ENCODE results near the gene FURIN. TPM values are rescaled to one million over a fixed set of nuclear protein-coding genes. Genes with fewer than 3 reads are reported as not detected.
"Not testable (repeated sequence)": the region's sequence is repeated elsewhere in the genome, so short reads cannot be mapped to it uniquely, and the experiment has no call there.

Gene FURIN
- polyA plus RNA-seq, 2 donors: 21.0 to 22.3 TPM

DNA sequence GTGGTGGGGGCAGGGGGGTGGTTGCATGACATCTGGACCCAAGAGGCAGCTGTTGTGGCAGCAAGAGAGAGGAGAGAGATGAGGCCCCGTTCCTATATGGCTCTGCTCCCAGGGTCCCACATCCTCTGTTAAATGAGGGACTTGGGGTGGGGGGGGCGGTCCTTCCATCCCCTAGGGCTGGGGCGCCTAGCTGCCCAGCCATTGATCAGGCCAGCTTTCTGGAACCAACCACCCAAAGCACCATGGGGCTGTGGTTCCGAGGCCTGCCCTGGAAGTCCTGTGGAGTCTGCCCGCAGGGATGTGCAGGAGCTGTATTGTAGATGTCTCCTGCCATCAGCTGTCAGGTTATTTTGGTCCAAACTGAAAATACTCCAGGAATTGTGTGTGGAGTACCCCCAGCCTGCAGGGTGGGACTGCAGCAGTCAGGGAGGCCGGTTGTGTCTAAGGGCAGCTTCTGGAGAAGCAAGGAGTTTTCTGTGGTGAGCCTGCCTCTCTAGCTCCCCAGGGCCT lies 5.2 kb downstream of the FURIN start:
- peak overlapping the region in 1 of 2 donors; percentile 1 for H3K4me3 ChIP-seq (ENCODE audit: low read depth in 1 of 2, low read length in 2 of 2)
- no peaks in the 10 kb centered on the region for H3K27me3 ChIP-seq (ENCODE audit: control insufficient read depth in 1 of 2, insufficient read depth in 2 of 2, low read length in 2 of 2)
- peak overlapping the region in 1 of 2 donors; percentile 16 for H3K27ac ChIP-seq (ENCODE audit: low read depth in 2 of 2, low read length in 1 of 2)
- H3K4me1 ChIP-seq (ENCODE audit: control insufficient read depth in 2 of 2, insufficient read depth in 2 of 2, low read length in 1 of 2): peaks cover 11 to 19% of the 10 kb centered on the region in 2 donors
- H3K36me3 ChIP-seq (ENCODE audit: control insufficient read depth in 2 of 2, insufficient read depth in 2 of 2, low read length in 1 of 2): peaks cover 0 to 27% of the 10 kb centered on the region in 2 donors
- no peaks in the 10 kb centered on the region for H3K9me3 ChIP-seq (ENCODE audit: control insufficient read depth in 2 of 2, insufficient read depth in 1 of 2, low read depth in 1 of 2, low read length in 1 of 2)
- WGBS, 2 donors: 65 to 82% methylated on average over 6 of the region's 6 CpGs

DNA sequence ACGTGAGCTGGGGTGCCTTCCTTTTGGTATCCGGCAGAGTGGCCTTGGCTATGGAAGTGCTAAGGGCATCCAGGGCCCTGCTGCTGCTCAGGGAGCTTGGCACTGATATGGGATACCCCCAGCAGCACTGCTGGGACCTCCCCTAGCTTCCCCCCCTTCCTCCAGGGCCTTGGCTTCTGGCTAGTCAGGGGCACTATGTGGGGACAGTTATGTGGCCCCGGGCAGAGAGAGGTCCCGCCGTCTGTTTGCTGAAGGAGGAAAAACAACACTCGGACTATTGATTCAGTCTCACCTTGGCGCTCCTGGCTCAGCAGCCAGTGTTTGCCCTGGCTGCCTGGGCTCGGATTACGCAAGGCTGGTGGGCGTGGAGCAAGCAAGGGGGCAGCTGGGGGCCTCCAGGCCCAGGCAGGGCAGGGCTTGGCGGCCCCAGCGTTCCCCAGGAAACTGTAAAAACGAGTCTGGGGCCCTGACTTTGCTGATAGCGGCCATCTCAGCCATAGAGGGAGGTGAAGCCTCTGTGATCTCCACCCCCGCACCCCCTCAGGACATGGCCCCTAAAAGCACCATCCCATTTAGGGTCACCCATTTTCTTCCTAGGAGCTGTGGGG lies 5.7 kb downstream of the FURIN start:
- peaks cover 0 to 33% of the 10 kb centered on the region in 2 donors for H3K36me3 ChIP-seq (ENCODE audit: control insufficient read depth in 2 of 2, insufficient read depth in 2 of 2, low read length in 1 of 2)
- no peaks in the 10 kb centered on the region for H3K9me3 ChIP-seq (ENCODE audit: control insufficient read depth in 2 of 2, insufficient read depth in 1 of 2, low read depth in 1 of 2, low read length in 1 of 2)
- H3K27me3 ChIP-seq (ENCODE audit: control insufficient read depth in 1 of 2, insufficient read depth in 2 of 2, low read length in 2 of 2): no peaks in the 10 kb centered on the region
- WGBS, 2 donors: 46 to 49% methylated on average over 15 of the region's 15 CpGs
- peak overlapping the region in 1 of 2 donors; percentile 16 for H3K27ac ChIP-seq (ENCODE audit: low read depth in 2 of 2, low read length in 1 of 2)
- peaks cover 11 to 16% of the 10 kb centered on the region in 2 donors for H3K4me1 ChIP-seq (ENCODE audit: control insufficient read depth in 2 of 2, insufficient read depth in 2 of 2, low read length in 1 of 2)
- H3K4me3 ChIP-seq (ENCODE audit: low read depth in 1 of 2, low read length in 2 of 2): no peak overlapping the region

DNA sequence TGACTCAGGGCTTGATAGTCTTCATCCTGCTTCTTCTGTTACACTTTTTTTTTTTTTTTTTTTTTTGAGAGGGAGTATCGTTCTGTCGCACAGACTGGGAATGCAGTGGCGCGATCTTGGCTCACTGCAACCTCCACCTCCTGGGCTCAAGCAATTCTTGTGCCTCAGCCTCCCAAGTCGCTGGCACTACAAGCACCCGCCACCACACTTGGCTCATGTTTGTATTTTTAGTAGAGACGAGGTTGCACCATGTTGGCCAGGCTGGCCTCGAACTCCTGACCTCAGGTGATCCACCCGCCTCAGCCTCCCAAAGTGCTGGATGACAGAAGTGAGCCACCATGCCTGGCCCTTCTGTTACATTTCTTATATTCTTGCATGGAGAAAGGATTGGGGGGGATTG lies 6.6 kb downstream of the FURIN start:
- not testable (repeated sequence) for H3K4me3 ChIP-seq (ENCODE audit: low read depth in 1 of 2, low read length in 2 of 2); H3K27ac ChIP-seq (ENCODE audit: low read depth in 2 of 2, low read length in 1 of 2); H3K27me3 ChIP-seq (ENCODE audit: control insufficient read depth in 1 of 2, insufficient read depth in 2 of 2, low read length in 2 of 2); H3K9me3 ChIP-seq (ENCODE audit: control insufficient read depth in 2 of 2, insufficient read depth in 1 of 2, low read depth in 1 of 2, low read length in 1 of 2)
- WGBS, 2 donors: 89 to 95% methylated on average over 9 of the region's 9 CpGs
- Histone ChIP-seq H3K4me1 (ENCODE audit: control insufficient read depth in 2 of 2, insufficient read depth in 2 of 2, low read length in 1 of 2) (peaks cover 9 to 12% of the 10 kb centered on the region in 2 donors), H3K36me3 (ENCODE audit: control insufficient read depth in 2 of 2, insufficient read depth in 2 of 2, low read length in 1 of 2) (peaks cover 6 to 42% of the 10 kb centered on the region in 2 donors)

DNA sequence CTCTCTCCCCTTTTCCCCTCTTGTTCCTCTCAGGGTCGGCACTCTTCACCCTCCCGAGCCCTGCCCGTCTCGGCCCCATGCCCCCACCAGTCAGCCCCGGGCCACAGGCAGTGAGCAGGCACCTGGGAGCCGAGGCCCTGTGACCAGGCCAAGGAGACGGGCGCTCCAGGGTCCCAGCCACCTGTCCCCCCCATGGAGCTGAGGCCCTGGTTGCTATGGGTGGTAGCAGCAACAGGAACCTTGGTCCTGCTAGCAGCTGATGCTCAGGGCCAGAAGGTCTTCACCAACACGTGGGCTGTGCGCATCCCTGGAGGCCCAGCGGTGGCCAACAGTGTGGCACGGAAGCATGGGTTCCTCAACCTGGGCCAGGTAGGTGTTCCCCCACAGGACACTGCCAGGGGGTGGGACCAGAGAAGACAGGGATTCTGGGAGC lies 7.2 kb downstream of the FURIN start:
- WGBS, 2 donors: 92 to 93% methylated on average over 12 of the region's 12 CpGs
- no peaks in the 10 kb centered on the region for H3K27me3 ChIP-seq (ENCODE audit: control insufficient read depth in 1 of 2, insufficient read depth in 2 of 2, low read length in 2 of 2)
- H3K27ac ChIP-seq (ENCODE audit: low read depth in 2 of 2, low read length in 1 of 2): no peak overlapping the region
- no peak overlapping the region for H3K4me3 ChIP-seq (ENCODE audit: low read depth in 1 of 2, low read length in 2 of 2)
- peaks cover 8 to 48% of the 10 kb centered on the region in 2 donors for H3K36me3 ChIP-seq (ENCODE audit: control insufficient read depth in 2 of 2, insufficient read depth in 2 of 2, low read length in 1 of 2)
- peaks cover 9 to 12% of the 10 kb centered on the region in 2 donors for H3K4me1 ChIP-seq (ENCODE audit: control insufficient read depth in 2 of 2, insufficient read depth in 2 of 2, low read length in 1 of 2)
- no peaks in the 10 kb centered on the region for H3K9me3 ChIP-seq (ENCODE audit: control insufficient read depth in 2 of 2, insufficient read depth in 1 of 2, low read depth in 1 of 2, low read length in 1 of 2)

DNA sequence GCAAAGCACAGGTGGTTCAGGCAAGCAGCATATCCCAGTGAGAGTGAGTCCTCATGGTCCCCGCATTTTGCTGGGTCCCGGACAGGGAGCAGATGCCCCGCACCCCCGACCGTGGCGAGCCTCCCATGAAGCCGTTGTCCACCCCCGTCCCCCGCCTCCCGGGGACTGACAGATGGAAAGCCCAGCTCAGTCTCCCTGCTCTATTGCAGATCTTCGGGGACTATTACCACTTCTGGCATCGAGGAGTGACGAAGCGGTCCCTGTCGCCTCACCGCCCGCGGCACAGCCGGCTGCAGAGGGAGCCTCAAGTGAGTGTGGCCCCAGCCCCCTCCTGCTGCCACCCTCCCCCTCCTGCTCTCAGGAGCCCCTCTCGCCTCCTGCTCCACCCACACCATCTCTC lies 7.7 kb downstream of the FURIN start:
- H3K4me3 ChIP-seq (ENCODE audit: low read depth in 1 of 2, low read length in 2 of 2): no peak overlapping the region
- no peaks in the 10 kb centered on the region for H3K27me3 ChIP-seq (ENCODE audit: control insufficient read depth in 1 of 2, insufficient read depth in 2 of 2, low read length in 2 of 2)
- no peak overlapping the region for H3K27ac ChIP-seq (ENCODE audit: low read depth in 2 of 2, low read length in 1 of 2)
- 89 to 94% methylated on average over 20 of the region's 20 CpGs for WGBS, 2 donors
- H3K4me1 ChIP-seq (ENCODE audit: control insufficient read depth in 2 of 2, insufficient read depth in 2 of 2, low read length in 1 of 2): peaks cover 9 to 12% of the 10 kb centered on the region in 2 donors
- H3K36me3 ChIP-seq (ENCODE audit: control insufficient read depth in 2 of 2, insufficient read depth in 2 of 2, low read length in 1 of 2): peaks cover 9 to 52% of the 10 kb centered on the region in 2 donors
- H3K9me3 ChIP-seq (ENCODE audit: control insufficient read depth in 2 of 2, insufficient read depth in 1 of 2, low read depth in 1 of 2, low read length in 1 of 2): no peaks in the 10 kb centered on the region

DNA sequence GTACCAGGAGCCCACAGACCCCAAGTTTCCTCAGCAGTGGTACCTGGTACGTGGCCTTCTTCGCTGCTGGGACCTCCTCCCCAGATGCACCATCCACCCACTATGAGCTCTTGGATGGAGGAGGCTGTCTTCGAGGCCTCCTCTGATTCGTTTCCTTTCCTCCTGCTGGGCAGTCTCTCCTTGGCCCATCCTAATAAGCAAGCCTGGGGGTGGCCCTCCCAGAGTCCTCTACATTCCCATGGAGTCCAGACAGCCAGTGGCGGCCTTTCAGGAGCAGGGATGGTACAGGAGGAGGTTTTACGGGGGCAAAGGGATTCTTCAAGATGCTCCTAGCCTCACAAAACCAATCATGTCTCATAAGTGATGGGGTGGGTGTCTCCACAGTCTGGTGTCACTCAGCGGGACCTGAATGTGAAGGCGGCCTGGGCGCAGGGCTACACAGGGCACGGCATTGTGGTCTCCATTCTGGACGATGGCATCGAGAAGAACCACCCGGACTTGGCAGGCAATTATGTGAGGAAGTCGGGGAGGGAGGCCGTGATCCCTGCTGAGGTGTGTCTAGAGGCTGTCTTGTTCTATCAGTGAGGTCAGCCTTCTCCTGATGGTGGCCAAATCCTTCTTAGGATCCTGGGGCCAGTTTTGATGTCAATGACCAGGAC lies 8.3 kb downstream of the FURIN start:
- peaks cover 9 to 12% of the 10 kb centered on the region in 2 donors for H3K4me1 ChIP-seq (ENCODE audit: control insufficient read depth in 2 of 2, insufficient read depth in 2 of 2, low read length in 1 of 2)
- H3K36me3 ChIP-seq (ENCODE audit: control insufficient read depth in 2 of 2, insufficient read depth in 2 of 2, low read length in 1 of 2): peaks cover 9 to 58% of the 10 kb centered on the region in 2 donors
- no peak overlapping the region for H3K27ac ChIP-seq (ENCODE audit: low read depth in 2 of 2, low read length in 1 of 2)
- 92% methylated on average over 15 of the region's 15 CpGs for WGBS, 2 donors
- no peak overlapping the region for H3K4me3 ChIP-seq (ENCODE audit: low read depth in 1 of 2, low read length in 2 of 2)
- no peaks in the 10 kb centered on the region for H3K9me3 ChIP-seq (ENCODE audit: control insufficient read depth in 2 of 2, insufficient read depth in 1 of 2, low read depth in 1 of 2, low read length in 1 of 2)
- H3K27me3 ChIP-seq (ENCODE audit: control insufficient read depth in 1 of 2, insufficient read depth in 2 of 2, low read length in 2 of 2): no peaks in the 10 kb centered on the region

DNA sequence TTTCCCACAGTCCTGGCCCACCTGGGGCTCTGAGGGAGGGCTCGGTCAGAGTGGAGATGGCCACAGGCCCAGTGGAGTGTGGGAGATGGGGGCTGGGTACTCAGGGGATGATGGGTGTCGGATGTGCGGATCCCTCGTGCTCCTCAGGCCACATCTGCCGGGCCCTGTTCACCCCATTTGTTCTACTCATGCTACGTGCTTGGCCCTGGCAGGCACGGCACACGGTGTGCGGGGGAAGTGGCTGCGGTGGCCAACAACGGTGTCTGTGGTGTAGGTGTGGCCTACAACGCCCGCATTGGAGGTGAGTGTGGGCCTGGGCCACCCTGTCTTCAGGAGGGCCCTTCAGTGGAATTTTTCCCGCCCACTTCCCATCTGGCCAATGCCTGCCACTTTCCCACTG lies 8.9 kb downstream of the FURIN start:
- Histone ChIP-seq H3K4me3 (ENCODE audit: low read depth in 1 of 2, low read length in 2 of 2) (no peak overlapping the region), H3K4me1 (ENCODE audit: control insufficient read depth in 2 of 2, insufficient read depth in 2 of 2, low read length in 1 of 2) (peaks cover 9 to 14% of the 10 kb centered on the region in 2 donors), H3K27ac (ENCODE audit: low read depth in 2 of 2, low read length in 1 of 2) (no peak overlapping the region), H3K36me3 (ENCODE audit: control insufficient read depth in 2 of 2, insufficient read depth in 2 of 2, low read length in 1 of 2) (peaks cover 9 to 64% of the 10 kb centered on the region in 2 donors), H3K27me3 (ENCODE audit: control insufficient read depth in 1 of 2, insufficient read depth in 2 of 2, low read length in 2 of 2) (no peaks in the 10 kb centered on the region), H3K9me3 (ENCODE audit: control insufficient read depth in 2 of 2, insufficient read depth in 1 of 2, low read depth in 1 of 2, low read length in 1 of 2) (no peaks in the 10 kb centered on the region)
- 87 to 89% methylated on average over 14 of the region's 14 CpGs for WGBS, 2 donors

DNA sequence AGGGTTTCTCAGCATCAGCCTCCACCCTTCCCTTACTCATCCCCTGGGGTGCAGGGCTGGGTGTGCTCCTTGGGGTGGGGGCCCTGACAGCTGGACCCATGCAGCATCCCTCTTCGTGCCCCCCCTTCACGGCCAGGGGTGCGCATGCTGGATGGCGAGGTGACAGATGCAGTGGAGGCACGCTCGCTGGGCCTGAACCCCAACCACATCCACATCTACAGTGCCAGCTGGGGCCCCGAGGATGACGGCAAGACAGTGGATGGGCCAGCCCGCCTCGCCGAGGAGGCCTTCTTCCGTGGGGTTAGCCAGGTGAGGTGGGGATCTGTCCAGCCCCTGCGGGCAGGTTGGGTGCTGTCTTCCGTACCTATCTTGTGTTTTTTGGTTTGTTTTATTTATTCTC lies 9.6 kb downstream of the FURIN start:
- no peaks in the 10 kb centered on the region for H3K9me3 ChIP-seq (ENCODE audit: control insufficient read depth in 2 of 2, insufficient read depth in 1 of 2, low read depth in 1 of 2, low read length in 1 of 2)
- no peaks in the 10 kb centered on the region for H3K27me3 ChIP-seq (ENCODE audit: control insufficient read depth in 1 of 2, insufficient read depth in 2 of 2, low read length in 2 of 2)
- H3K4me1 ChIP-seq (ENCODE audit: control insufficient read depth in 2 of 2, insufficient read depth in 2 of 2, low read length in 1 of 2): peaks cover 8 to 11% of the 10 kb centered on the region in 2 donors
- WGBS, 2 donors: 92 to 94% methylated on average over 14 of the region's 14 CpGs
- no peak overlapping the region for H3K27ac ChIP-seq (ENCODE audit: low read depth in 2 of 2, low read length in 1 of 2)
- H3K4me3 ChIP-seq (ENCODE audit: low read depth in 1 of 2, low read length in 2 of 2): no peak overlapping the region
- peaks cover 9 to 65% of the 10 kb centered on the region in 2 donors for H3K36me3 ChIP-seq (ENCODE audit: control insufficient read depth in 2 of 2, insufficient read depth in 2 of 2, low read length in 1 of 2)

DNA sequence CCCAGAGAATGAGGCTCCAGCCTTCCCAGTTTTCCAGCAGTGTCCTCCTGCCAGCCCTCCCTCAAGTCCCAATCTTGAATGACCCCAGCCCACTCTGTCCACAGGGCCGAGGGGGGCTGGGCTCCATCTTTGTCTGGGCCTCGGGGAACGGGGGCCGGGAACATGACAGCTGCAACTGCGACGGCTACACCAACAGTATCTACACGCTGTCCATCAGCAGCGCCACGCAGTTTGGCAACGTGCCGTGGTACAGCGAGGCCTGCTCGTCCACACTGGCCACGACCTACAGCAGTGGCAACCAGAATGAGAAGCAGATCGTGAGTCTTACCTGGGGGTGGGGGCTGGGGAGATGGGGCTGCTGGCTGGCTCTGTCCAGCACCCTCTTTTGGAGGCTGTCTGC lies 10.3 kb downstream of the FURIN start:
- H3K36me3 ChIP-seq (ENCODE audit: control insufficient read depth in 2 of 2, insufficient read depth in 2 of 2, low read length in 1 of 2): peaks cover 9 to 65% of the 10 kb centered on the region in 2 donors

More for the DNA sequence above, 10.3 kb downstream of the FURIN start:
- no peaks in the 10 kb centered on the region for H3K9me3 ChIP-seq (ENCODE audit: control insufficient read depth in 2 of 2, insufficient read depth in 1 of 2, low read depth in 1 of 2, low read length in 1 of 2)
- peaks cover 6 to 8% of the 10 kb centered on the region in 2 donors for H3K4me1 ChIP-seq (ENCODE audit: control insufficient read depth in 2 of 2, insufficient read depth in 2 of 2, low read length in 1 of 2)
- WGBS, 2 donors: 92 to 95% methylated on average over 15 of the region's 15 CpGs
- no peaks in the 10 kb centered on the region for H3K27me3 ChIP-seq (ENCODE audit: control insufficient read depth in 1 of 2, insufficient read depth in 2 of 2, low read length in 2 of 2)
- no peak overlapping the region for H3K27ac ChIP-seq (ENCODE audit: low read depth in 2 of 2, low read length in 1 of 2)
- H3K4me3 ChIP-seq (ENCODE audit: low read depth in 1 of 2, low read length in 2 of 2): no peak overlapping the region
